ENCODE measurements around the gene PDCD11.

PDCD11 gene

GRCh38 chr10:103465411-103466179 lies 69.2 kb downstream of the PDCD11 start:
- no peak for TF ChIP-seq CTCF (IDR thresholded peaks at IDR 0.05; ENCODE audit: low read depth, low read length)
- DNase-seq, result no peak
- H3K4me1 ChIP-seq, result no peaks in the 10 kb centered on the region

GRCh38 chr10:103466734-103467133 lies 70.3 kb downstream of the PDCD11 start:
- H3K27me3 ChIP-seq, result no peaks in the 10 kb centered on the region
- H3K9me3 ChIP-seq, result no peaks in the 10 kb centered on the region
- no peaks in the 10 kb centered on the region for H3K36me3 ChIP-seq
- TF ChIP-seq CTCF (IDR thresholded peaks at IDR 0.05; ENCODE audit: low read depth, low read length), result no peak
- H3K4me3 ChIP-seq (ENCODE audit: low read depth, low read length), result no peak overlapping the region
- no peaks in the 10 kb centered on the region for H3K4me1 ChIP-seq
- DNase-seq, result no peak

More at GRCh38 chr10:103465411-103466179, 69.2 kb downstream of the PDCD11 start:
- no peak overlapping the region for H3K4me3 ChIP-seq (ENCODE audit: low read depth, low read length)
- H3K9me3 ChIP-seq, result no peaks in the 10 kb centered on the region
- no peaks in the 10 kb centered on the region for H3K27me3 ChIP-seq
- no peaks in the 10 kb centered on the region for H3K36me3 ChIP-seq

GRCh38 chr10:103467406-103467805 lies 71.0 kb downstream of the PDCD11 start:
- no peaks in the 10 kb centered on the region for H3K36me3 ChIP-seq
- H3K27me3 ChIP-seq, result no peaks in the 10 kb centered on the region
- no peaks in the 10 kb centered on the region for H3K9me3 ChIP-seq
- no peak for DNase-seq
- H3K4me1 ChIP-seq, result no peaks in the 10 kb centered on the region
- H3K4me3 ChIP-seq (ENCODE audit: low read depth, low read length), result no peak overlapping the region
- no peak for TF ChIP-seq CTCF (IDR thresholded peaks at IDR 0.05; ENCODE audit: low read depth, low read length)

GRCh38 chr10:103469201-103469600 lies 72.8 kb downstream of the PDCD11 start:
- no peak for DNase-seq
- H3K4me1 ChIP-seq, result no peaks in the 10 kb centered on the region
- H3K36me3 ChIP-seq, result no peaks in the 10 kb centered on the region
- no peak for TF ChIP-seq CTCF (IDR thresholded peaks at IDR 0.05; ENCODE audit: low read depth, low read length)
- no peak overlapping the region for H3K4me3 ChIP-seq (ENCODE audit: low read depth, low read length)
- H3K9me3 ChIP-seq, result no peaks in the 10 kb centered on the region
- H3K27me3 ChIP-seq, result no peaks in the 10 kb centered on the region

GRCh38 chr10:103470761-103471653 lies 74.6 kb downstream of the PDCD11 start:
- no peaks in the 10 kb centered on the region for H3K27me3 ChIP-seq
- no peaks in the 10 kb centered on the region for H3K36me3 ChIP-seq
- TF ChIP-seq CTCF (IDR thresholded peaks at IDR 0.05; ENCODE audit: low read depth, low read length), result no peak
- H3K4me1 ChIP-seq, result no peaks in the 10 kb centered on the region
- H3K9me3 ChIP-seq, result no peaks in the 10 kb centered on the region
- no peak for DNase-seq
- no peak overlapping the region for H3K4me3 ChIP-seq (ENCODE audit: low read depth, low read length)

All from BE2C (cell line).